ENCODE measurements around the gene ZRANB3. TPM values are rescaled to one million over a fixed set of nuclear protein-coding genes. Genes with fewer than 3 reads are reported as not detected.
"Not testable (repeated sequence)": the region's sequence is repeated elsewhere in the genome, so short reads cannot be mapped to it uniquely, and the experiment has no call there.

ZRANB3 gene
- total and polyA plus RNA-seq, 2 donors (not counting 3 experiments of a cell fraction or from before 2014, with no cell fraction given), result 2.2 to 6.0 TPM

- Histone ChIP-seq H3K27me3 (ENCODE audit: control insufficient read depth in 2 of 2, insufficient read depth in 2 of 2, low read length in 2 of 2) (no peaks in the 10 kb centered on the region), H3K79me2 (ENCODE audit: control insufficient read depth, insufficient read depth, low read length) (no peaks in the 10 kb centered on the region), H3K4me1 (ENCODE audit: control insufficient read depth, extremely low read depth, insufficient read depth, low read length) (no peaks in the 10 kb centered on the region), H3K36me3 (ENCODE audit: control insufficient read depth in 2 of 2, extremely low read depth in 1 of 2, insufficient read depth in 2 of 2, low read length in 2 of 2) (no peaks in the 10 kb centered on the region), H3K9me3 (replicated peaks; ENCODE audit: control insufficient read depth, insufficient read depth, low read length) (no peaks in the 10 kb centered on the region), H3K27ac (ENCODE audit: insufficient read depth, low read depth, low read length) (no peak overlapping the region), H4K20me1 (replicated peaks; ENCODE audit: control insufficient read depth, extremely low read depth, insufficient read depth, low read length) (no peaks in the 10 kb centered on the region), H3K9ac (replicated peaks; ENCODE audit: extremely low read depth, insufficient read depth, low read length) (no peak overlapping the region), H3K4me3 (replicated peaks in 1 of 3; ENCODE audit: insufficient read depth in 1 of 3, low read depth in 1 of 3, low read length in 3 of 3) (no peak overlapping the region), H3K9me1 (replicated peaks; ENCODE audit: control insufficient read depth, extremely low read depth, insufficient read depth, low read length) (no peaks in the 10 kb centered on the region), H2AFZ (ENCODE audit: low read depth, low read length) (no peak overlapping the region), H3K4me2 (ENCODE audit: insufficient read depth, low read length) (no peak overlapping the region)
- no peak for FAIRE-seq
- DNase-seq (ENCODE audit: low read depth, low spot score), result no peak
- dilution Hi-C loops (cut with MboI; ENCODE audit: extremely low pct_ligation_motif_present, low sequenced_read_pairs), result no loop called here
- intact Hi-C loops (cut with micrococcal nuclease), result no loop called here
- TF ChIP-seq MYC (IDR thresholded peaks at IDR 0.05; ENCODE audit: low read depth, low read length) (no peak), GATA2 (IDR thresholded peaks at IDR 0.05; ENCODE audit: insufficient read depth, insufficient read length, low read depth, low read length) (no peak), POLR2A (IDR thresholded peaks at IDR 0.05; ENCODE audit: low read depth, low read length) (no peak), JUN (IDR thresholded peaks at IDR 0.05; ENCODE audit: borderline replicate concordance, insufficient read depth, insufficient read length, low read depth) (no peak), POLR2AphosphoS5 (IDR thresholded peaks at IDR 0.05; ENCODE audit: insufficient read depth, low read depth, low read length) (no peak), FOS (IDR thresholded peaks at IDR 0.05; ENCODE audit: borderline replicate concordance, insufficient read depth, low read length) (no peak), EZH2 (IDR thresholded peaks at IDR 0.05; ENCODE audit: borderline replicate concordance, low read depth, low read length, severe bottlenecking) (no peak)
- TF ChIP-seq, protein P1, sequence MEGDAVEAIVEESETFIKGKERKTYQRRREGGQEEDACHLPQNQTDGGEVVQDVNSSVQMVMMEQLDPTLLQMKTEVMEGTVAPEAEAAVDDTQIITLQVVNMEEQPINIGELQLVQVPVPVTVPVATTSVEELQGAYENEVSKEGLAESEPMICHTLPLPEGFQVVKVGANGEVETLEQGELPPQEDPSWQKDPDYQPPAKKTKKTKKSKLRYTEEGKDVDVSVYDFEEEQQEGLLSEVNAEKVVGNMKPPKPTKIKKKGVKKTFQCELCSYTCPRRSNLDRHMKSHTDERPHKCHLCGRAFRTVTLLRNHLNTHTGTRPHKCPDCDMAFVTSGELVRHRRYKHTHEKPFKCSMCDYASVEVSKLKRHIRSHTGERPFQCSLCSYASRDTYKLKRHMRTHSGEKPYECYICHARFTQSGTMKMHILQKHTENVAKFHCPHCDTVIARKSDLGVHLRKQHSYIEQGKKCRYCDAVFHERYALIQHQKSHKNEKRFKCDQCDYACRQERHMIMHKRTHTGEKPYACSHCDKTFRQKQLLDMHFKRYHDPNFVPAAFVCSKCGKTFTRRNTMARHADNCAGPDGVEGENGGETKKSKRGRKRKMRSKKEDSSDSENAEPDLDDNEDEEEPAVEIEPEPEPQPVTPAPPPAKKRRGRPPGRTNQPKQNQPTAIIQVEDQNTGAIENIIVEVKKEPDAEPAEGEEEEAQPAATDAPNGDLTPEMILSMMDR (IDR thresholded peaks at IDR 0.05; ENCODE audit: extremely low read depth in 1 of 2, insufficient read depth in 1 of 2, low read depth in 1 of 2, low read length in 2 of 2), result no peak
- TF ChIP-seq, protein P2, sequence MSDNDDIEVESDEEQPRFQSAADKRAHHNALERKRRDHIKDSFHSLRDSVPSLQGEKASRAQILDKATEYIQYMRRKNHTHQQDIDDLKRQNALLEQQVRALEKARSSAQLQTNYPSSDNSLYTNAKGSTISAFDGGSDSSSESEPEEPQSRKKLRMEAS (IDR thresholded peaks at IDR 0.05; ENCODE audit: insufficient read depth, insufficient read length), result no peak
- CTCF ChIA-PET, result interaction anchor here (1.2 to 1.5 kb wide), 2 partner anchors 18 to 205 kb away, joined by 3 to 4 read pairs; no protein-coding TSS in a partner anchor
- POLR2A ChIA-PET, result no interaction called here
- no TSS peak for BruUV-seq (replicated peaks)
Observed at GRCh38 chr2:135504811-135505210, 26.2 kb downstream of the ZRANB3 start.

- H3K36me3 ChIP-seq (ENCODE audit: control insufficient read depth in 2 of 2, extremely low read depth in 1 of 2, insufficient read depth in 2 of 2, low read length in 2 of 2); dilution Hi-C loops (cut with MboI; ENCODE audit: extremely low pct_ligation_motif_present, low sequenced_read_pairs); POLR2A ChIA-PET; H3K9ac ChIP-seq (replicated peaks; ENCODE audit: extremely low read depth, insufficient read depth, low read length); H3K4me2 ChIP-seq (ENCODE audit: insufficient read depth, low read length); H2AFZ ChIP-seq (ENCODE audit: low read depth, low read length); H4K20me1 ChIP-seq (replicated peaks; ENCODE audit: control insufficient read depth, extremely low read depth, insufficient read depth, low read length); H3K9me3 ChIP-seq (replicated peaks; ENCODE audit: control insufficient read depth, insufficient read depth, low read length); FAIRE-seq; BruUV-seq (replicated peaks); H3K27ac ChIP-seq (ENCODE audit: insufficient read depth, low read depth, low read length); DNase-seq (ENCODE audit: low read depth, low spot score); H3K4me3 ChIP-seq (replicated peaks in 1 of 3; ENCODE audit: insufficient read depth in 1 of 3, low read depth in 1 of 3, low read length in 3 of 3); H3K9me1 ChIP-seq (replicated peaks; ENCODE audit: control insufficient read depth, extremely low read depth, insufficient read depth, low read length); intact Hi-C loops (cut with micrococcal nuclease); H3K4me1 ChIP-seq (ENCODE audit: control insufficient read depth, extremely low read depth, insufficient read depth, low read length); H3K27me3 ChIP-seq (ENCODE audit: control insufficient read depth in 2 of 2, insufficient read depth in 2 of 2, low read length in 2 of 2); H3K79me2 ChIP-seq (ENCODE audit: control insufficient read depth, insufficient read depth, low read length); CTCF ChIA-PET: not testable (repeated sequence)
Observed at GRCh38 chr2:135498588-135498987, 32.4 kb downstream of the ZRANB3 start.

All from endothelial cell of umbilical vein (primary cell).